HG03457 (cell line): ENCODE data around the gene GRIA1.

Experiments used
- ATAC-seq: cut with Tn5 transposase; IDR thresholded peaks from one replicate; pipeline ENCODE4 v1.9.1; 2021; ENCODE audit warnings: moderate number of reproducible peaks; ENCODE audit not compliant: unreplicated experiment

Gene GRIA1

DNA sequence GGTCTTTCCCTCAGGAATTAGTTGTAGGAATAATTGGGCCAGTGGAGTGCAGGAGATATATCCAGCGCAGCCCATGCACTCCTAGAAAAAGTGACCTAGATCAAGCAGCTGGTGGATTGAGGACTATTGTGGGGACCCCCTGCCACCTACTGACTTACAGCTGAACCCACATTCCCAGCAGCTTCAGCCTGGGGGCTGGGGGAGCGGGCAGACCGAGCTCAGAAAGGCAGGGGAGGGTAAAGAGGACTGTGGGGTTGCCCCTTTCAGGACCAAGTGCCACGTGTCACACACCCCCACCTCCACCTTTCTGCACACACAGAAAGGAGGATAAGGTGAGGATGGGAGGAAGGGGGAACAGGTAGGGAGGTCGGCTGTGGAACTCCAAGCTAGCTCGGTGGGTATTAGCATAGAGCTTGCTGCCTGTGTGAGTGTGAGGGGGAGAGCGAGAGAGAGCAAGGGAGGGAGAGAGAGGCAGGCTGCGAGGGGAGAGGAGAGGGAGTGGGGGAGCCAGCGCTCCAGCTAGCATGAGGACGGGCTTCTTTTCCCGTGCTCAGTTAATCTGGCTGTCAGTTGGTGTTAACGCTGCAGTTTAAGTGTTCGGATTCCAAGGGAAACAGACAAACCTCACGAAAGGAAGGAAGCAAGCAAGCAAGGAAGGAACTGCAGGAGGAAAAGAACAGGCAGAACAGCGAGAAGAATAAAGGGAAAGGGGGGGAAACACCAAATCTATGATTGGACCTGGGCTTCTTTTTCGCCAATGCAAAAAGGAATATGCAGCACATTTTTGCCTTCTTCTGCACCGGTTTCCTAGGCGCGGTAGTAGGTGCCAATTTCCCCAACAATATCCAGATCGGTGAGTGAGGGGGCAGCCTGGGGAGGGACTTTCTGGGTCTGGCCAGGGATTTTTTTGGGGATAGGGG is at the start of gene GRIA1:
GRIA1 (plus strand) TSS at position 553 of the 920 bp plus-strand sequence.
- no peak for ATAC-seq

DNA sequence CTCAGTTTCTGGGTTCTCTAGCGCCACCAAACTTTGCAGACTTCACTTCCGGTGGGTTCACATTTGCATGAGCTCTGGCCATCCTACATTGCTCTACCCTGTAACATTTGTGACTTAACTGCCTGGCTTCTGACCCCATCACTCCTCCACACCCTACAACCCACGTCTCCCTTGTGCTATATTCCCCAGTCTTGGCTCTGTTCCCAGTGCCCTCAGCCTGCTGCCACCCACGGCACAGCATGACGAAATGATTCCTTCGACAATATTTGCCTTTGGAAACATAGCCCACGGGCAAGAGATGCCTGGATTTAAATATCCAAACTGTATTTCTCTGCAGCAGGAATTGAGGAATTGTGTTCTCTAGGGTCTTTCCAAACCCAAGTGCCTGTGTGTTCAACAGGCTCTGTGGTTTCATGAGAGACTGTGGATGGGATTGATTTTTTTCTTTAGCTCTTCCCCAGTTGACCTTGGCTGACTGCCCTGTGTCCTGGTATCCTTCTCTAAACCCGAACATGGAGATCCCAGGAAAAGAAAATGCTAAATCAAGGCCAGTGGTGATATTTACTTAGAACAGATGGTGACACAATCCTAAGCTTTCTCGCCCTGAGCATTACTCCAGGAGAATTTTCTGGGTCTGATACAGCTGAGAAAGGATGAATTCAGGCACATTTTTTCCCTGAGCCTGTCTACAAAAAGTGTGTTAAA is 44.4 kb upstream of the GRIA1 start:
- ATAC-seq = no peak

DNA sequence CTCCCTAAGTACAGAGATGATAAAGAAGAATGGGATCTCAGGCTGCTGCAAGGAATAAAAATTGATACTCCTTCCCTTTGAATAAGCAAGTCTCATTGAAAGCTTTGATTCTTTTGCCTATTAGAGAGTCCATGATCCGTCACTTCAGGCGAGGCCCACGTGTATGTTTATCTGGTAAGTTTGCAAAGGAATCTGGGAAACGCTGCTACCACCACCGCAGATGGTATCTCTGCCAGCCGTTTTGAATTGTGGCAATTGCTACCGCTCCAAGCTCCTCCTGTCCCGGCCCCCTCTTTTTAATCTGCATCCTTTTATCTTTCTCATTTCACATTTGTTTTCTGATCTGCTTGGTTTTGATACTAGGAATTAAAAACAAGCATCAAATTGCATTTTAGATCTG is 42.9 kb upstream of the GRIA1 start:
- ATAC-seq = no peak

DNA sequence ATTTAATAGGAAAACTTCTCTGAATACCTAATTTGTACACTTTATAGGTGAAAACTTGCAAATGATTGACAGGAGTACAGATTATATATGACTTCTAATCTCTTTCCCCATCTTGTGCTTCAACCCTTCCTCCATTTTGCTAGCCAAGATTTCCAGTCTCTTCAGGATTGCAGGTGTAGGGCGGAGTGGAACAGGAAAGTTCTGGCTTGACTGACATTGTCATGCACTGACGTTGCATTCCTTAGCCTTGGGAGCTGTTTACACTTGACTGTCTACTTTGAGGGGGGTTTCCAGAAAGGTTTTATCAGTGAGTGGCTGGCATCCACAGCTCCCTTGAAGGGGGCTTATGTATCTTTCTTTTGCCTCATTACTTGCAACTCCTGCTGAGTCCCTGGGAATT is 34.1 kb upstream of the GRIA1 start:
- ATAC-seq = no peak

DNA sequence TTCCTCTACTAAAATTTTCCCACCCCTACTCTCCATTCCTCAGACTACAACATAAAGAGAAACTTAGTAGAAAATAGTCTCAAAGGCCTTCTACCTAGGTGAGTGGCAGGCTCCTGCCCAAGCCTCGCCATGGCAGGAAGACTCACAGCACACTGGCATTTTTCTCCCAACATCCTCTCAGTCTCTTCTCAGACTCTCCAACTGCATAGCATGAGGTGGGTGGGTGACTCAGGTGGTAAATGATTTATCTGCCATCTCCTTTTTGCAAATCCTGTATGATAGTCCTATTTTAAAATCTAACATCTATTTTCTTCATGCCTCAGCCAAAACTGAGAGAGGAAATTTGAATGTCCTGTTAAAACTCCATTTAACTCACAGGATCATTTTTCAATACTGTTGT is 33.5 kb upstream of the GRIA1 start:
- ATAC-seq = no peak

DNA sequence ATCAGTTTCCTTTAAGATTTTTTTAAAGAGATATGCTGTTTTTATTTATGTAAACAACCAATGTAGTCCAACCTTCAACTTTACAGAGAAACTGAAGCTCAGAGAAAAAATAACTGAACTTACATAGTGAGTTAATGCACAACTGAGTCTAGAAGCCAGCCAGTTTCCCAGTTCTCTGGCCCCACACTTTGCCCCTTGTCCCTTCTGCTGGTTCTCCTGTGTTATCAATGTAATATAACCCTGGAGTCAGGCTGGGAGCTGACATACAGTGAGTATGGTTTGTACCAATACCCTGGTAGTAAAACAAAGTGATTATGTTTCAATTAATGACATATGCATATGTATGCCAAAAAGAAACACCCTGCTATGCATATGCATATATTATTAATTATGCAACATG is 32.2 kb upstream of the GRIA1 start:
- no peak for ATAC-seq

DNA sequence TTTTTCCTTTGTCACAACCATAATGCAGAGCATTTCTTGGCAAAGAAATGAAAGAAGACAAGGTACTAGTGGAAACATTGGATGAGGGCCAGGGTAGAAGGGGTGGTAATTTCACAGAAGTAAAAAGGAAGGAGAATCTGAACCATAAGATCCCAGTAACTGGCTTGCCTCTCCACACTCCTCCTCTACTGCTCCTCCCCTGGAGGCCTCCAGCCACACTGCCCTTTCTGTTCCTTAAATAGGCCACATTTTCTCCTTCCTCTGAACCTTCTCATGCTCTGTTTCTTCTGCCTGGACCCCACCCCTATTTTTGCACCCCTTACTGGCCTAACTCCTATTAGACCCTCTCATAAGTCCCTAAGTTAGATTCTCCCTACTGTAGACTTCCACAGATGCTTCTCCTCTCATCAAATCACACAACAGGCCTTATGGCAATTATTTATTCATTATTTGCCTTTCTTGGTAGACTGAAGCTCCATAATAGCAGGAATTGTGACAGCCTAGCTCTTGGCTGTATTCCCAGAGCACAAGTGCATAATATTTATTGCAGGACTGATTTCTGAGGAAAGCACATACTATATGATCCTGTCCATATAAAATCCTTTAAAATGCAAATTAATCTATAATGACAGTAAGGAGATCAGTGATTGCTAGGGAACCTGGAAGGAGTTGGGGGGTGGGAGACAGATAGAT is 31.3 kb upstream of the GRIA1 start:
- ATAC-seq = no peak

DNA sequence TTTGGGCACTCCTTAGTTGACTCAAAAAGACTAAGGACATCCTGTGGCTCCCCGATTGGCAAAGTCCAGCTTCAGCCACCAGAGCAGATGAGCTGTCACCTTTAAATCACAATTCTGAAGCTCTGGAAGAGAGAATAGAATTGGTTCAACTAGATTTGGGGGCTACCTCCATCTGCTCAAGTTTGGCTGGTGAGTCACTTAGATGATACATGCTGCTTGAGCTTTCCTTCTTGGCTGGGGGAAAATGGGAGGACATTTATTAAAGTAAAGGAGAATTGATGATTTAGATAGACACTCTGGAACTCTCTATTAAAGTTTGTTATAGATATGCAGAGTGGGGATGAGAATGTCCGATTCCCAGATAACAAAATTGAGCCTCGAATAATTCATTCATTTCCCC is 30.0 kb upstream of the GRIA1 start:
- no peak for ATAC-seq

DNA sequence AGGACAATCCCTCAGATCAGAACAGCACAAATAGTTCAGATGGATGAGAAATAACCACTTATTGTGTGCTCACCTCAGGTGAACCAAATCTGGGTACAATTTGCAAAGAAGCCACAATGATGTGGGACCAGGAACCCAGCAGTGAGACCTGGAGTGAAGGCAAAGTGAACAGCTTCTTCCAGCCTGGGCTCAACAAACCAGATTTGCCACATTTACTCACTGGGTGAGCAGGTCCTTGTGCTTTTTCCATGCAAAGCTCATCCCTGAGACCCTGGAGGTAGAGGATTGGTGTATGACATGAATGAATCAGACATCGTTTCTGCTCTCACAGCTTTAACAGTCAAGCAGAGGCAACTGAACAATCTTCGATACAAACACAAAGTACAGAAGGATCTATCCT is 29.1 kb upstream of the GRIA1 start:
- ATAC-seq = no peak

DNA sequence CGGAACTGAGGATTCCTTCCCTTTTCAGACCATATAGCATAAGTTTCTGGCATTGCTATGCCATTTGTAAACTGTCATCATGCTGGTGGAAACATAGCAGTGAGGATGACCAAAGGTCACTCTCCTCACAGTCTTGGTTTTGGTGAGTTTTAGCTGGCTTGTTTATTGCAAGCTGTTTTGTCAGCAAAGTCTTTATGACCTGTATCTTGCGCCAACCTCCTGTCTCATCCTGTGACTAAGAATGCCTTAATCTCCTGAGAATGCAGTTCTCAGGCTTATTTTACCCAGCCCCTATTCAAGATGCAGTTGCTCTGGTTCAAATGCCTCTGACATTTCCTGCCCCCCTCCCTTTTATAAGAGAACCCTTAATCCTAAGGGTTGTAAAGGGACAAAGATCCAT is 26.7 kb upstream of the GRIA1 start:
- ATAC-seq = no peak

DNA sequence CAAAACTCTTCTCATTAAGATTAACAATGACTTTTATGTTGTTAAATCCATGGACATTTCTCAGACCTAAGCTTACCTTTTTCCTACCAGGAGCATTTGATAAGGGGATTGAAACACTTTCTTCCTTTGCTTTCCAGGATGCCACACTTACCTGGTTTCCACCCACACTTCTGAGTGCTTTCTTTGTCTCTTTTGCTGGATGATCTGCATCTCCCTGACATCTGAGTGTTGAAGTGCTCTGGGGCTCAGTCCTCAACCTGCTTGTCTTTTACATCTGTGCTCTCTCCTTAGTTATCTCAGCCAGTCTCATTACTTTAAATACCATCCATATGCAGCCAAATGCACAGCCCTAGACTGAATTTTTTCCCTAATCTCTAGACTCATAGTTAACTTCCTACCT is 22.9 kb upstream of the GRIA1 start:
- ATAC-seq = no peak

DNA sequence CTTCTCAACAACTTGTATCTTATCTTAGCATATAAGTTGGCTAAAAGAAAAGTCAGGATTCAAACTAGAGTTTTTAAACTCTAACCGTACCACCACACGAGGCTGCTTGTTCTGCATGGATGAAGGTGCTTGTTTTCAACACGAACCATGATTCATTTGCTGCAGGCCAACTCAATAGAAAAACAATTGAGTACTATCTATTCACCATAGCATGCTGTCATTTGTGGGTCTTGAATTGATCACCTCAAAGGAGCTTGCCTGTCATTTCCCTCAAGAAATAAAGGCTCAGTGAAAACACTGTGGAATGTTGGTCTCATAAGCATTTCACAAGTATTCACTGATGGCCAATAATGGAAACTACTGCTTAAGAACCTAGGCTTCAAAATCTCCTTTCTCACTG is 21.0 kb upstream of the GRIA1 start:
- no peak for ATAC-seq

DNA sequence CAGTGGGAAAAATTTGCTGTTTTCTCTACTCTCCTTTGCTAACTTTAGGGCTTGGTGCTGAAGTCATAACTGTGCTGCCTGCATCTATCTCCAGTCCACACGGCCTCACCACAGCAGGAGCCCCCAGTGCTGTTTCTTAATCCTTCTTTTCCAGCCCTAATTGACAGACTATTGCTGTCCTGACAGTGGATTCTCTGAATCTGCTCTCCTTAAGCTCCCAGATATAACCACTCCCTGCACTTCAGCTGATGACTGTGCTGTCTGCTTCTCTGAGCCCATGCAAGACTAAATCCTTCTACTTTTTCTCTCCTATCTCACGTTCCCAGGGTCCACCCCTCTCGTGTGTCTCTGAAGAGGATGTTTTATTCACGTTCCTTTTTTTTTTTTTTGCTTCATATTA is 19.7 kb upstream of the GRIA1 start:
- no peak for ATAC-seq

DNA sequence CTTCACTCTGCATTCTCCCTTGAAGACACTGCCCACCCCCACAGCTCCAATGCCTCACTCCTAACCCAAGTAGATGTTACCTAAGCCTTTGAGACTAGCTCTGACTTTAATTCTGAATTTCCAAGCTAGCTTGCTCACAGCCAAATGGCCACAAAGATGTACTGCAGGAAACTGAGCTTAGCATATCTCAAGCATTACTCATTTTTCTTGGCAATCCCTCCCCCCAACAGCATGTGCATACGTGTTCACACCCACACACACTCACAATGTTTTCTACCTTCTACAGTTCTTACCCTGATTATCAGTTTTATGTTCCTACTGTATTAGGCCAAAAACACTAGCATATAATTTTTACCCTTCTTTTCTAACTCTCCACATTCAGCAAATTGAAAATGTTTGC is 13.7 kb upstream of the GRIA1 start:
- no peak for ATAC-seq

DNA sequence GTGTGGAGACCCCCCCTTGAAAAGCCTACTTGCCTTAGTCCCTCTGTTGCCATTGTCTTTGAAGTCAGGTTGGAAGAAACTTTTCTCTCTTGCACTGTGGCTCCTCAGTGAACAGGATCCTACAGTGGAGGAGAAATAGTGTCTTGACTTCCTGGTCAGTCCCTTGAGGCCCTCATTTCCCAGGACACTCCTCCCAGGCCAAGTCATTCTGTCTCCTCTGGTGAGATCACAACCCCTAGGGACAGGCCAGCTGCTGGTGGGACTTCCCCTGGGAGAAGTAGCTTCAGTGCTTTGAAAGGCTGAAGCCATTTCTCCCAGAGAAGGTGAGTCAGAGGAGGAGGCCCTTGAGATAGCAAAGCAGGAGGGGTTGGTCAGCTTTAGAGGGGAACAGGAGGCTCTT is 10.1 kb upstream of the GRIA1 start:
- ATAC-seq = peak; percentile 98

DNA sequence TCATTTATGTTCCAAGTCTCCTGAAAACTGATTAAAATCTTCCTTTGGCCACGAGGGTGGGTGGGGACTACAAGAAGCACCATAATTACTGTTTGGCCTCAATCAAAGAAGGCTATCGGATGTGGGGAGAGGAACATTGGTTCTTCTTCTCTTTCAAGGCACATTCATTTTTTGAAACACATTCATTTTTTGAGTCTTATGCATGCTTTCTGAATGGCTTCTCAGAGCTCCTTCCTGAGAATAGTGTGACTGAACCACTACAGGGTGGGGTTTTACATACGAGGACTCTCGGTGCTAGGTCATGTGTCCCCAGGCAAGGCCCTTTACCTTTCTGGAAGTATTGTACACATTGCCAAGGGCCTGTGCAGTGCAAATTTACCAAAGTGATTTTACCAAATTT is 7.0 kb upstream of the GRIA1 start:
- ATAC-seq = no peak

DNA sequence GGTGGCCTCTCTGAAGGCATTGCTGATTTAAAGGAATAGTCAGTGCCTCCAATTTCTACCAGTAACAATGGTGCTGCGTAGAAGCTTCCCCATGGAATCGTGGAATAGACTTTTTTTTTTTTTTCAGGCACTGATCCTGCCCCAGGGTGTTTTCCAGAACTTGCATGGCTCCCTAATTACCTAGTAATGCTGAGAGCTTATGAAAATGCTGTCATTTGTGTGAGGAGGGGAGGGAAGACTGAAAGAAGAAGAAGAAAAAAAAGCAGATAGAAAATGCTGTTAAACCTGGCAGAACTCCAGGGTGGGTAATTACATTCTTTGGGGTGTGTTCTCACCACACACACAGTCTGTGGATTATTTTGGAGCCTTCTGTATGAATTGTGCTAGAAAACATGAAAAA is 4.8 kb upstream of the GRIA1 start:
- no peak for ATAC-seq

DNA sequence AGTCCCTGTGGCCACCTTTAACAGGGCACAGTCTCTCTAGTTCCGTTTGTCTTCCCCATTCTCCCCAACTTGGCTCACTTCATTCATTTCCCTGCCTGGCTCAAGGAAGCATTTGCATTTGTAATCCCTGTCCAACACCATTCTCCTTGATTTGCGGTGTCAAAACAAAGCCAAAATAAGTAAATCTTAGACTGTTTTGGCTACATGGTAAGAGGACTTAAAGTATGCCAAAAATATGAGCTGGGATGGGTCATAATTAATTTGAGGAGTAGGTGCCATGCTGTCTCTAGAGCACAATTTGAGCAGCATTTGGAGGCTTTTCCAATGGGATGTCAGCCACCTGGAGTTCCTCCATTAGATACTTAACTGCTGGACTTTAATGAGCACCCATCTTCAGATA is 3.7 kb upstream of the GRIA1 start:
- ATAC-seq = no peak

DNA sequence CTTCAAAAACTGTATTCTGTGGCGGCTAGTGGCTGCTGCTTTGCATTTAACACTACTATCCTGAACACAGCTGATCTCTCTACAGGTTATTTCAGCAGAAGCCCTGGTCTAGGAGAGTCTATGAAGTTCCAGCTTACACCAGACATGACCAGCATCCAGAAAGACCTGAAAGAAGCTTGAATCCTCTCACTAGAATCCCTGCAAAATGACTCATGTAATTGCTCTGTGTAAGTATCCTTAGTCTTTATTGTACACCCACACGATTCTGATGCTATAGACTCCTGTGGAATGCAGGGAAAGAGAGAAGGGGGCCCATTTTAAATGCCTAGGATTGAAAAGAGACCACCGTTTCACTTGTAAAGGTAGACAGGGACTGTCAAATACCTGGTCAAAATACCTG is 859 bp upstream of the GRIA1 start:
- ATAC-seq = no peak

DNA sequence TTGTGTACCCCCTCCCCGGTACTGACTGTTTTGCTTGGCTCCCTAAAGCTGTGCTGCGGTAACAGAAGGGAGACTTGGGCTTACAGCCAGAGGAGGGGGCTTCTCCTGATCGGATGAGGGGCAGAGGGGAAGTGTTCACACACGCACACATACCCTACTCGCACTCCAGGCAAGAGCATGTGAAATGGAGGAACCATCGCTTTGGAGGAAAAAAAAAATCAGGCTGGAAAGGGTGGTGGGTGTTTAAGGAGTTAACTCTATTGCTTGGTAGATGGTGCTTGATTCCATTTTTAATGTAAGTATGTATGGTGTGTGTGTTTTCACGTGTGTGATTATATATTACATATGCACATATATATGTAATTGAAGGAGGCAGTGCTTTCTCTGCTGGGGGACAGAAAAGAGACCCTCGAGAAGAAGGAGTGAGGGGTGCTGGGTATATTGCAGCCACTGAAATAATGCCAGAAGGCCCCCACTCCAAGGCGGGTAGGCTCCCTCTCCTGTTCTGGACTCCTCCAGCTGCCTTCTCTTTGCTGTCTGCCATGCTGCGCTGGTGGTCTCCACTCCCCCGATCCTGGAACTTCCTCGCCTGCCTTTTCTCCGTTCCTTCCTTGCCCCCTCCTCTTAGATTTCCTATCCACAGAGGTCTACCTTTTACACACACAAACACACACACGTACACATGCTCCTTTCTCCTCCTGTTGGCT is 721 bp downstream of the GRIA1 start:
- no peak for ATAC-seq

DNA sequence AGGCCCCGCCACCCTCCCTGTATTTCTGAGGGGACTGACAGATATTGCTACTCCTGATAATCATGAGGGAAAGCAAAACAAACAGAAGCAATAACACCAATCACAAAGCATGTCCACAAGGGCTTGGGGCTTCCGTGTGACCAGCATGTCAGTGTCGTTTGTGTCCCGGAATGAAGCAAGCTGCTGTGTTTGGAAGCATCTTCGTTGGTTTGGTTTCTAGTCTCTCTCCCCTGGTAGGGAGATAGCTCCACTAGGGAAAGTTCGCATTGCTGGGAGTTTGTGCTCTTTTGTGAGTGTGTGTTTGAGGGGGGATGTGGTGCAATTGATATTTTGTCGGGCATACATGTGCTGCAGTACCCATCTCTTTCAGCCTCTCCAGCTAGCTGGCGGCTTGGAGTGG is 1.4 kb downstream of the GRIA1 start:
- no peak for ATAC-seq
